HG03060 (cell line): ENCODE data around the gene RANBP1.
"Not testable (repeated sequence)": the region's sequence is repeated elsewhere in the genome, so short reads cannot be mapped to it uniquely, and the experiment has no call there.

Source experiments
- ATAC-seq: cut with Tn5 transposase; IDR thresholded peaks from one replicate; pipeline ENCODE4 v1.9.1; 2021; ENCODE audit warnings: low read depth, moderate number of reproducible peaks; ENCODE audit not compliant: unreplicated experiment

The RANBP1 gene

GRCh38 chr22:20147237-20147988, 31.5 kb downstream of the RANBP1 start:
- no peak for ATAC-seq

- no peak for ATAC-seq
These were observed 32.5 kb downstream of the RANBP1 start for GRCh38 chr22:20148414-20148813.

- no peak for ATAC-seq
These were observed 33.6 kb downstream of the RANBP1 start for GRCh38 chr22:20149257-20150250.

- no peak for ATAC-seq
These were observed 34.7 kb downstream of the RANBP1 start, which contains the start of gene CCDC188 for GRCh38 chr22:20150381-20151275. CCDC188 (minus strand) TSS chr22:20151055; CDS start chr22:20150986, 69 bp downstream.

GRCh38 chr22:20151276-20151588, 35.3 kb downstream of the RANBP1 start:
- no peak for ATAC-seq

GRCh38 chr22:20152464-20152890, 36.6 kb downstream of the RANBP1 start:
- ATAC-seq: no peak

GRCh38 chr22:20153945-20154344, 38.0 kb downstream of the RANBP1 start:
- no peak for ATAC-seq

- no peak for ATAC-seq
These were observed 38.8 kb downstream of the RANBP1 start for GRCh38 chr22:20154602-20155187.

- no peak for ATAC-seq
These were observed 39.6 kb downstream of the RANBP1 start for GRCh38 chr22:20155330-20156041.

GRCh38 chr22:20156042-20156389, 40.1 kb downstream of the RANBP1 start:
- ATAC-seq: no peak

GRCh38 chr22:20156611-20157429, 40.9 kb downstream of the RANBP1 start:
- no peak for ATAC-seq

GRCh38 chr22:20157430-20158183, 41.7 kb downstream of the RANBP1 start:
- no peak for ATAC-seq

GRCh38 chr22:20158391-20159036, 42.6 kb downstream of the RANBP1 start:
- no peak for ATAC-seq

- ATAC-seq: no peak
These were observed 43.2 kb downstream of the RANBP1 start for GRCh38 chr22:20159076-20159475.

- ATAC-seq: not testable (repeated sequence)
These were observed 43.6 kb downstream of the RANBP1 start for GRCh38 chr22:20159531-20159930.

GRCh38 chr22:20160041-20160440, 44.1 kb downstream of the RANBP1 start:
- no peak for ATAC-seq

GRCh38 chr22:20164863-20165262, 49.0 kb downstream of the RANBP1 start:
- no peak for ATAC-seq
